Femur (tissue), 1 donor: ENCODE measurements around the gene MPZL3.
A peak's percentile ranks its signal among the peaks of the same experiment; 100 is the strongest.
"Not testable (repeated sequence)": the region's sequence is repeated elsewhere in the genome, so short reads cannot be mapped to it uniquely, and the experiment has no call there.

Experiments used
- DNase-seq: peaks from one replicate; pipeline ENCODE4 v3.0.0-alpha.2; 2017

Gene MPZL3

DNA sequence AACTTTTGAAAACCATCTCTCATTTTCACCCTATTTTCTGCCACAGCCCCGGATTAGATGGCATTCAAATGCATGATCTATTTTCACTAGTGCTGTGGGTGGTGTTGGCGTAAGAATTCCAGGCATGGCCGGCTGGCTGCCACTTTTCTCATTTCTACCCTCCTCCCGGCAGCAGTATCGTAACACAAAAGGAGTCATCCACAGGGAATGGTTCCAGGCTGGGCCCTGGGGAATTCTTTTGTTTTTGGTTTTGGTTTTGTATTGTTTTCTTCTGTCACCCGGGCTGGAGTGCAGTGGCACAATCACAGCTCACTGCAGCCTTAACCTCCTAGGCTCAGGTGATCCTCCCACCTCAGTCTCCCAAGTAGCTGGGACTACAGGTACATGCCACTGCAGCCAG, 41.2 kb downstream of the MPZL3 start:
- DNase-seq: no peak

DNA sequence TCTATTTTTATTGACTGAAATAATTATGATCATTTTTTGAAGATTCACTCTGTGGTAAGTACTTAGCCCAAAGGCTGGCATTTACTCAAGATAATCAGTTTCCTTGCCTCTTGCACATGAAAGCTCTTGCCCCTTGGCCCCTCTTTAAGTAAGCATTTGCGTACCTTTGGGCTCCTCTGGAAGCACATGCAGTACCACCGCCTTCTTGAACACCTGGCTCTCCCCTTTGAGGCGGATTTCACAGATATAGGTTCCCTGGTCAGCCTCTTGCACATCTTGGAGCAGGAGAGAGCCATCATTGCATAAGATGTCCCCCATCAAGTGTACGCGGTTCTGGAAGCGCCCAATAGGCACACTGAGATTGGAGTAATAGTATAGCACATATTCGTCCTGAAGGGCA, 41.8 kb downstream of the MPZL3 start:
- DNase-seq: no peak

DNA sequence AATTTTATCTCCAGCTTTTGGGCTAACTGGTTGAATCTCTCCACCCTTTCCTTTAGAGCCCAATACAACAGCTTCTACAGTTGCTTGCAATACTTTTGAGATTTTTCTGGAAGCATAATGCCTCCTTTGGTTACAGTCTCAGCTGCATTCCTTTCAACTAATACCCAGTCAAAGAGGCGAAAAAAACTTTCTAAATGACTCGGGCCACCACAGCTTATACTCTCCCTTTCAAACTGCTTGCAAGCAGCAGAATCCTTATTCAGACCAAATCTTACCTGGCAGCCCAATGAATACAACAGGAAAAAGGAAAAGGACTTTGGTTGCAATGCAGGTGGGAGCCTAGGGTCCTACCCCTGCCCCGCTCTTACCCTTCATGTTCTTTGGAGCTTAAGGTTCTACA, 43.1 kb downstream of the MPZL3 start:
- no peak for DNase-seq

DNA sequence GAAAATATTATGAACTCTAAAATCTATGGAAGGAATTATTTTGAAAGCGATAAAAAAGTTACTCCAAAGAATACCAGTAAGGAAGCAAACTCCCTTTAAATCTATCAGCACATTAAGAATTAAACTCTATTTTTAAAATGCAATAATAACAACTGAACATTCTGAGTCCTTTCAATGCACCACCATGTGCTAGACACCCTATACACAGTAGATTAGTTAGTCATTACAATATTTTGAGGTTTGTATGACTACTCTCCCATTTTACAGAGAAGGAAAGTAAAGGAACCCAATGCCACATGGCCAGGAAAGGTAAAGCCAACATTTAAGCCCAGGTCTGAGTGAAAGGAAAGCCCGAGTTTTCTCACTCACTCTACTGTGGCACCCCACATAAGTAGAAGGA, 45.1 kb downstream of the MPZL3 start:
- no peak for DNase-seq

DNA sequence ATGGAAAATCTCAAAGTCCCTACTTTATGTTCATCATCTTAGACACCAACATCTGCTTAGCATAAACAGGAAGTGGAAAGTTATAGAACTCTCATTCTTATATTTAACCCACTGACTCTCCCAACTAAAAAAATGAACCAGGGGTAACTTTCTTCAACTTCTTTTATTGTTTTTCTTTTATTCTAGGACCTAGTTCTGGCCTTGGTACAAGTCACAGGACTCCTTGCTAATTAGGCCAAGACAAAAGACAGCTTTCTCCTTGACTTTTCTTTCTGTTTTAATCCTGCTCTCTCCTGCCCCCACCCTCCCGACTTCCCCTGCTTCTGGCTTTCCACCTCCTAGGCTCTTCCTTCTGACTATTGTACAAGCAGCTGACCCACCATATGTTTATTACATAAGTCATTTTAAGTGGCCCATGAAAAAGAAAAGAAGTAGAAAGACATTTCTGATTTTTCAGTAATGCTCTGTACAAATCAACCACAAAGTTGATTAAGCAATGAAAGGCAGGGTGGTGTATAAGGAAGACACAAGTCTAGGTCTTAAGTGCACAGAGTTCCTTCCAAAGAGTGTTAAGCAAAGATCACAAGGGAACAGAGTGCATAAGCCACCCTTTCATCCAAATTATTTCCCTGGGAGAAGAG, 45.7 kb downstream of the MPZL3 start:
- no peak for DNase-seq

DNA sequence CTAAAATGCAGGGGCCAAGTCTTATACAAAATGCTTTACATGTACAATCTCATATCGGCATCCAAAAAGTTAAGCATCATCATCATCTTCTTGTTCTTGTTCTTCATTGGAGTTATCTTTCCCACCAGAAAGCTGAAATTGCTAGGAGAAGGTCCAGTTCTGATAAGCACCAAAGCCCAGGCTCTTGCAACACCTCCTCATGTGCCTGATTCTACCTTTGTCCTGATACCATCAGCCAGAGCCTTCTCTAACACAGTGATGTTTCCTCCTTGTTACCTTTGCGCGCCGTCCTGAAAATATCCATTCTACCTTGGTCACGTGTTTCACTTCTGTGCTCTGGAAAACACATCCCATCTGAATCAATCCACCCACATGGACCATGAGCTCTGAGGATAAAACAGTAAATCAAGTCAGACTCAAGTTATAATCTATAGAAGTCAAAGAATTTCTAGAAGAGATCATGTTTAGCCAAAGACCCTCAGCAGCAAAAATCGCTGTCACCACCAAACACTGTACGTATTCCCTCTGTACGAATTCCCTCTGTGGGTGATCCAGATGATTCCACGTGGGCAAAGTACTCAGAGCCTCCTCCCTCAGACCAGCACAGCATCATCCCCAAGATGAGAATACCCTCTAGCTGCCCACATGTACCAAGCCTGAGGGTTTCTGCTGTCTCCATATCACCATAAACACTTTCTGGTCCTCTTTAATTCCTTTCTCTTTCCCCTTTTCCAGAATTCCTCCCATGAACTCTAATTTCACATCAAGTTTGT, 46.4 kb downstream of the MPZL3 start:
- DNase-seq: no peak

DNA sequence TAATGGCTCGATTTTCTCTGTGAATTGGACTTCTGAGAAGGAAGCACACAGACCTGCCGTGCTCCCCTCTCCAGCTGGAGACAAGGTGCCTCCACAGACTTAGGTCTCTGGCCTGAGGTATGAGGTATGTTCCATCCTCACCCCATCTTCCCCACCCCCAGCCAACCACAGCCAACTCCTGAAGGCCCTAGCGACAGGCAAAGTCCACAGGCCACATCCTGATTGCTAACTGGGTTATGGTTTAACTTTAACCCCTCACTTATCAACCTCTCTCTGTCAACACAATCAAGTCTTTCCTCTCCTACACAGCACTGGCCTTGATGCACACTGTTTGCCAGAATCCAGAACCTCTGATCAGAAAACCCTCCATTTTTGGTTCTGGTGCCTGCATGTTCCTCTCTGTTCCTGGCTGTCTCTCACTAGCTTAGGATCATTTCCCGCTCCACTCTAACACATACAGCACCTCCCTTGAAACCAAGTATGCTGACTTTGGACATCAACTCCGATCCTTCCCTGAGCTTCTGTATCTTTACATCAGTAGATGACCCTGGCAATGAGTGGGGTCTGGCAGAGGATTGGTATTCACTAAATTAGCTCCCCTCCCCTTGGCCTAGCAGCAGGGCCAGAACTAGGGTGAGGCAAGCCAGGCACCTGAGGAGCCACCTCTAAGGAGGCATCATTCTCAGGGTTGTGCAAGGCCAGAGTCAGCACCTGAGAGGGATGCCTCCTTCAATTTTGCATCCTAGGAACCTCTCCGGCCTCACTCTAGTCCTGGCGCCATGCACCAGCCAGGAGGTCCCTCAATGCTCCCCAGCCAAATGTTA, 49.4 kb downstream of the MPZL3 start:
- DNase-seq: no peak

DNA sequence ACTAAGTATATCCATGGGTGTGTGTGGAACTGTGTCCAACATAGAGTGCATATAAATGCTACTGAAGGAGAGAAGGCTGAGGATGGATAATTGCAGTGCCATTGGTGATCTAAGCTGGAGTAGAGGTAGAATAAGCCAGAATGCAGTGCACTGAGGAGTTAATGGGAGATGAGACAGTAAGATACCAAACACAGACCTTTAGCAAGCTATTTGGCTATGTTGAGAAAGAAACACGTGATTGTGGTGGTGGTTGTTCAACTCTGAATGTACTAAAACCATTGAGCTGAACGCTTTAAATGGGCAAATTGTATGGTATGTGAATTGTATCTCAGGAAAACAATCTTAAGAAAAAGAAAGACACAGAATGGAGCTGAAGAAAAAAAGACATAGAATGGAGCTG, 50.2 kb downstream of the MPZL3 start:
- DNase-seq: no peak

DNA sequence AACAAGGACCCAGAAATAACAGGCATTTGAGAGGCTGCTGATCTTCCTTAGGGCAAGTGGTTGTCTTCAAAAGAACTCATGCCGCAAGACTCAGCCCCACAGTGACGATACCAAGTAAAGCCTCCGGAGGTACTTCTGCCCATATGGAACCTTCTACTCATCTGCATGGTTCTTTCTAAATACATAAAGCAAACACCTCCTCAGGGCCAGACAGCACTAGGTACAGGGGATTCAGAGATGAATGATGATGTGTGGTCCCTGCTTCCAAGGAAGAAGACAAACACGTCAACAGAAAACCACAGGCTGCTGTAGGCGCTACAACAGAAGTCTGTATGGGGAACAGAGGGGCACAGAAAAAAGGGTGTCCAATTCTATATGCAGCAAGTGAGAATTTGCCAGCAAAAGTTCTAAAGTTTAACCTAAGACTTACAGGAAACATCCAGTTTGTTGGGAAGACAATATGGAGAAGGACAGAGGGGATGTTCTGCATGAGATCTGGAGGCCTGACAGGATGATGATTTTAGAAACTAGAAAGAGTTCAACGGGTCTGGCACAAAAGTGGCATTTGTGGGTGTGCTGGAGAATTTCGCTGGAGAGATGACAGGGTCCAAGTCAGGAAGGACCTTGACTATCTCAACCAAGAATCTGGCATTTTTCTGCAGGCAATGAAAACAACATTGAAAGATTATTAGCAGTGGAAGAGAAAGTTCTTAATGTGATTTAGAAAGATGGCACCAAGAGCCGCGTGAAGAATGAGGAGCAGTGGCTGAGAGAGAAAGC, 51.1 kb downstream of the MPZL3 start:
- no peak for DNase-seq

DNA sequence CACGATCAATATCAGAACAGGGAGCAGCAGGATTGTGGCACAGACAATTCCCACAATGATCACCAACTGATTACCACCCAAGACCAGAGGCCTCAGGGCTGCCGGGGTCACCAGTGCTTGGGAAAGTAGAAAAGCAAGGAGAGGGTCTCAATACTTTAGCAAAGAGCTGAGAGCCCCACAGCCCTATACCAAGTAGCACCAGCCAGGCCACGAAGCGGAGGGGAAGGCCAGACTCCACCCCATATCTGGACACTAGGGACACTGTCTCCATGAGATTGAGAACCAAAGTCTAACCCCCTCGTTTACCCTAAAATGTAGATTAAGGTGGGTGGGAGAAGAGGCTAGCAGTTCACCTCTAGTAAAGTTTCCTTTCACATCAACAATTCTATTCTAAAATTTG, 51.7 kb downstream of the MPZL3 start:
- DNase-seq: no peak

DNA sequence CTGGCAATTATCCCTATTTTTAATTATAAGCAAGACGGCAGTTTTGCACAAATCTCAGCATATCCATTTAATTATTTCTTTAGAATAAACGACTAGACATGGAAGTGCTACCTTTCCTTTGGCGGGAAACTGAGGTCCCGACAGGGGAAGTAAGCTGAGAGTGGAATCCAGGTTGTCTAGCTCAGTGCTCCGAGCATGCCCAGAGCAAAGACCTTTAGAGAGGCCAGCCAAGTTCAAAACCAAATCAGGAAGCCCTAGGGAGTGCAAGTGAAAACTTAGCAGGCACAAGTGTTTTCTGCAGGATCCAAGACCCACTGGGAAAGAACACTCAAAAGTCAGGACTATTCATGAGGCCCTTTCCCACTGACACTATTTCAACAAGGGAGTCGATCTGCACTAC, 53.0 kb downstream of the MPZL3 start:
- DNase-seq: no peak

DNA sequence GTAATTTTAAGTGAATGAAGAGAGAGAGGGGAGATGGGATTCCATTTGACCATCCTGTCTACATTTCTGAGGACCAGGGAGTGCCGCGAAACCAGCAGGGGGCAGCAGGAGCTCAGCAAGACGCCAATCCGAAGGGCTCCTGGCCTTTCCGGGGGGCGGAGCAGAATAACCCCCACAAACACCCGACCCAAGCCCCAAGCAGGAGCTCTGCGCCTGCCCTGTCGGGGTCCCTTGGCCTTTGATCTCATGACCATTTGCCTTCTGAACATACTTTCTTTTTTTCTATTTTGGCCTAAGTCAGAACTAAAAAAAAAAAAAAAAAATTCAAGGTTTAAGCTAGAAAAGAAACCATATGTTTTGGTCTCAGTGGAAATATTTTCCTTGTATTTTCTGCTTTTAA, 53.8 kb downstream of the MPZL3 start:
- peak; percentile 85 for DNase-seq

DNA sequence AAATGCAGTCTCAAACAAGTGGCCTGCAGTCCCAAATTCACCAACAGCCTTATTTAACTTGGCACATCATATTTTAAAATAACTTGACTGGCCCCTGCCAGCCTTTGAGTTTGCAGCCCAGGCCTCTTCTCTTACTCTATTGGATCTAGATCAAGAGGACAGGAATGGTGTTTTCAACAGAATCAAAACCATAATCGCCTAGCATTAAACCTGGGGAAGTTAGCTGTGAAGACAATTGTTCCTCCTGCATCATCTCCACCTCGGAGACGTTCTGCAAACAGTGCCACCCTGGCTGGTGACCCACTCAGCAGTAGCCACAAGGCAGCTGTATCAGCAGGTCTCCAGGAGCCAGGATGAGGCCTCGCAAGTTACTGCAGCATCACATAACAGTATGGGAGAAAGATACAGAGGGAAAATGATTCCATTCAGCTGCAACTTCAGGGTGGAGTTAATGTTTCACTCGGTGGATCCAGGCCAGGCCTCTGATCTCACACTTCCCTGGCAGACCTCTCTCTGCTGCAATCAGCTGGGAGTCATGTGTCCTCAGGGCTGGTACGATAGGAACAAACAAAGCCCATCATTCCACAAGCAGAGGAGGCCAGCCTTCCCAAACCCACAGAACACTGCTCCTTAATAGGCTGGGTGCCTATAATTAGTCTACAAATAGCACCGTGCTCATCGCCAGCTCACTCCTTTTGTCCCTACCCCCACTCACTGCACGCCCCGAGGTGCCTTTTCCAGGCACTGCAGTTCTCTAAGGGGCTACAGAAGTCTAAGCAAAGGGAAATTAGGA, 57.1 kb downstream of the MPZL3 start:
- peak; percentile 69 for DNase-seq

DNA sequence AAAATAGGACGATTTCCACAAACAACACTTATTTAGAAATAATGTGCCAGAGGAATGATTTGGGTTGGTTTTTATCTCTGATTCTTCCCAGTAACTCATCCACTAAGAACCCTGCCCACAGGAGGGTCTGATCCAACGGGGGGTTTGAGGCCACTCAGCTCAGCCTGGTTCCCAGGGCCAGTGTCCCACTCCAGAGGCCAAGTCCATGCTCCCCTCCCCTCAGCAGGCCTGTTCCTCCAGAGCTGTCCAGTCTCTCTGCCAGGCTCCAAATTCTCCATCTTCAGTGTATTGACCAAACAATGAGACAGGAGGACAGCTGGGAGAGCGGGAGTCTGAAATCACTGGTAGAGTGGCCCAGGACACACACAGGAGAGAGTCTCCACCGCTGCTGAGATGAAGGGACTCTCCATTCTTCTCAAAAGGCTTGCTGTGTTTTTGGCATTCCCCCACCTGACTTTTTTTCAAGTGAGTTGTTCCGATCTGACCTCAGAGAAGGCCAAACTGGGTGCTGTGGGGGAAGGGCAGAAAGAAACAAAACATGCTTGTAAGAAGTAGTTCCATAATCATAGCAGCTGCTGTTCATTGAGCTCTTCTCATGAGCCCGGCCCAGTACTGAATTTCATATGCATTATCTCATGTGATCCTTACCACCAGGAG, 58.1 kb downstream of the MPZL3 start:
- no peak for DNase-seq

DNA sequence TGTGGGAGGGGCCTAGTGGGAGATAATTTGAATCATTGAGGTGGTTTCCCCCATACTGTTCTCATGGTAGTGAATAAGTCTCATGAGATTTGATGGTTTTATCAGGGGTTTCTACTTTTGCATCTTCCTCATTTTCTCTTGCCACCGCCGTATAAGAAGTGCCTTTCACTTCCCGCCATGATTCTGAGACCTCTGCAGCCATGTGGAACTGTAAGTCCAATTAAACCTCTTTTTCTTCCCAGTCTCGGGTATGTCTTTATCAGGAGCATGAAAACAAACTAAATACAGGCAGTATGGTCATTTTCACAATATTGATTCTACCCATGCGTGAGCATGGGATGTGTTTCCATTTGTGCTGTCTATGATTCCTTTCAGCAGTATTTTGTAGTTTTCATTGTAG, 59.3 kb downstream of the MPZL3 start:
- not testable (repeated sequence) for DNase-seq

DNA sequence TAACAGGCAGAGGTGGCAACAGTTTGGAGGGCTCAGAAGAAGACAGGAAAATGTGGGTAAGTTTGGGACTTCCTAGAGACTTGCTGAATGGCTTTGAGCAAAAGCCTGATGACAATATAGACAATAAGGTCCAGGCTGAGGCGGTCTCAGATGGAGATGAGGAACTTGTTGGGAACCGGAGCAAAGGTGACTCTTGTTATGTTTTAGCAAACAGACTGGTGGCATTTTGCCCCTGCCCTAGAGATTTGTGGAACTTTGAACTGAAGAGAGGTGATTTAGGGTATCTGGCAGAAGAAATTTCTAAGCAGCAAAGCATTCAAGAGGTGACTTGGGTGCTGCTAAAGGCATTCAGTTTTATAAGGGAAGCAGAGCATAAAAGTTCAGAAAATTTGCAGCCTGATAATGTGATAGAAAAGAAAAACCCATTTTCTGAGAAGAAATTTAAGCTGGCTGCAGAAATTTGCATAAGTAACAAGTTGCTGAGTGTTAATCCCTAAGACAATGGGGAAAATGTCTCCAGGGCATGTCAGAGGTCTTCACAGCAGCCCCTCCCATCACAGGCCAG, 61.1 kb downstream of the MPZL3 start:
- not testable (repeated sequence) for DNase-seq

DNA sequence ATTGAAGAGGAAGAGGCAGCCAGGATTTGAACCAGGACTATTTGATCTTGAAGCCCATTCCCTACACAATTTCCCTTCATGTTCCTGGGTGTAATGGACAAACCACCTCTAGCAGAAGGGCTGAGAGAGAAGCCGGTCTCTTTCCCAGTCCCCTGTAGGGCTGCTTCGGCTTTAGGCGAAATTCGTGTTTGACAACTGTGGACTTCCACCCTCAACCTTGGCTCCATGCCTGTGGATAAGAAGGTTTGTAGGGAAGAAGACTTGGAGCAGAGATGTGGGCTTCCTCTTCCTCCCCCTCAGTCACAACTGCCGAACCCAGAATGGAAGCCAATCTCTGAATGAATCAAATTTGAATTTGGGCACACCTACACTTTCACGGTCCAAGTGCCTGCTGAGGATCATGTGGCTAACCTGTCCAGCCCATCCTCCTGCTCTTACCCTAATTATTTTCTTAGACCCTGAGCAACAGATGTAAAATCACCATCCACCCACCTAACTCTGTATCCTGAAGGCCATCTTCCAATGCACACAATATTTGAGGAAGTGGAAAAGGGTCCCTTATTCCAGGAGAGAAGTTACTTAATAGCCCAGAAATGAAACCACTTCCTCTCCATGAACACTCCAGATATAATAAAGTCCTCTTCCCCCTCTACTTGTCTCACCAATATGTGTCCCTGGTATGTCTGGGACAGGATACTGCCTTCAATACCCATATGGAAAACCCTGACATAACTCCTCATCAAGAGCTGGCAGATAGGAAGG, 65.6 kb downstream of the MPZL3 start:
- DNase-seq: no peak

DNA sequence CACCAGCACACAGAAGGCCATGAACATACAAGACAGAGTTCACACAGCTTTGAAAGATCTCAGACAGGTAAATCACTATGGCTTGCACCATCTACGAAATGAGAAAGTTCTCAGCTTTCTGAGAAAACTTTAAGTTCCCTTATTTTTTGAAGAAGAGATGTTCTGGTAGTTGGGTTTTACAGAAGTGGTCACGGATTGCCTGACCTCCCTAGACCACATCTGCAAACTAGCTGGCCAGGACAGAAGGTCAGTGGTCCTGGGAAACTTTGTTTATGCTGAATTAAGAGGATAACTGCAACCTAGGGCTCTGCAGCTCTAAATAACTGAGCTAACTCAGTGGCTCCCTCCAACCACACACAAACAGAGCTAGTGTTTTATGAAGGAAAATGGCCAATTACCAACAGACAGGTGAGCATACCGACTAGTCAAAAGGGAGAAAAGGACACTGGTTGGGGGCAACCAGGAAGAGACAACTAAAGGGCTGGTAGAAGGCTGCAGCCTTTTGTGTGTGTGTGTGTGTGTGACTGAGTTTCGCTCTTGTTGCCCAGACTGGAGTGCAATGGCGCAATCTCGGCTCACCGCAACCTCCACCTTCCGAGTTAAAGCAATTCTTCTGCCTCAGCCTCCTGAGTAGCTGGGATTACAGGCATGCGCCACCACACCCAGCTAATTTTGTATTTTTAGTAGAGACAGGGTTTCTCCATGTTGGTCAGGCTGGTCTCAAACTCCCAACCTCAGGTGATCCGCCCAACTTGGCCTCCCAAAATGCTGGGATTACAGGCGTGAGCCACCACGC, 67.2 kb downstream of the MPZL3 start:
- no peak for DNase-seq

DNA sequence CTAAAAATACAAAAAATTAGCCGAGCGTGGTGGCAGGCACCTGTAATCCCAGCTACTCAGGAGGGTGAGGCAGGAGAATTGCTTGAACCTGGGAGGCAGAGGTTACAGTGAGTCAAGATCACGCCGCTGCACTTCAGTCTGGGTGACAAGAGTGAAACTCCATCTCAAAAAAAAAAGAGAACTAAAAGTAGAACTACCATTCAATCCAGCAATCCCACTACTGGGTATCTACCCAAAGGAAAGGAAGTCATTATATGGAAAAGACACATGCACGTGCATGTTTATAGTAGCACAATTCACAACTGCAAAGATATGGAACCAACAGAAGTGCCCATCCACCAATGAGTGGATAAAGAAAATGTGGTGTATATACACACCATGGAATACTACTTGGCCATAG, 68.5 kb downstream of the MPZL3 start:
- DNase-seq: not testable (repeated sequence)

DNA sequence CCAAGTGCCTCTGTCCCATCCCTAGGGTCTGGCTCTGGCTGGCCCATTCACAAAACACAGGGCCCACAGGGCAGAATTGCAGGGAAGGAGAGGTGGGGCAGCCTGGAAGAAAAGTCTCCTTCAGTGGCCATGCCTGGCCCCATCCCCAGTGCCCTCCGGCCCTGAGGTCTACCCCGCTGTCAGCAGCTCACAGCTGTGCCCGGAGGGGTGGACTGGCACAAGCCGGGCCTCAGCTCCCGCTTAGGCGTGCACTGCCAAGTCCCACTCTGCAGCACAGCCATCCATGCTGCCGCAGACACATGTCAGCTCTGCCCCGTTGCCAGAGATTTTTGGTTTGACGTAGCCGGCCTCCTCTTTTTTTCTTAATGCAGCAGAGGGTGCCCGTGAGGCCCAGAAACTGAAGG, 71.9 kb downstream of the MPZL3 start:
- peak; percentile 91 for DNase-seq
